OCI-LY1 (cell line): Measurements from ENCODE around the gene HMGCS1.

ENCODE experiments used
- H2AFZ ChIP-seq: fragments of 200-600 bp; sonication (generic), shearing (Covaris generic); 2 replicates; pipeline ENCODE4 v1.6.0; 2014; ENCODE audit warnings: antibody characterized with exemption, mild to moderate bottlenecking, low read length
- H3F3A ChIP-seq: fragments of 200-600 bp; sonication (generic), shearing (Covaris generic); 2 replicates; pipeline ENCODE4 v1.6.0; 2014; ENCODE audit warnings: mild to moderate bottlenecking, antibody characterized with exemption, low read length, moderate library complexity; ENCODE audit not compliant: insufficient read depth
- H3K27ac ChIP-seq: fragments of 200-600 bp; sonication (generic); 2 replicates; pipeline ENCODE4 v1.5.1; 2014; ENCODE audit warnings: low read length, mixed run types, mild to moderate bottlenecking, low read depth; ENCODE audit not compliant: poor library complexity, severe bottlenecking
- H3K27me3 ChIP-seq: fragments of 200-600 bp; sonication (generic); 2 replicates; pipeline ENCODE4 v1.6.0; 2014; ENCODE audit warnings: antibody characterized with exemption, mild to moderate bottlenecking, low read length, moderate library complexity; ENCODE audit not compliant: insufficient read depth
- H3K36me3 ChIP-seq: fragments of 200-600 bp; sonication (generic); 2 replicates; pipeline ENCODE4 v1.6.1; 2014; ENCODE audit warnings: mild to moderate bottlenecking, antibody characterized with exemption, low read length, moderate library complexity, mixed read lengths; ENCODE audit not compliant: insufficient read depth
- H3K4me1 ChIP-seq: fragments of 200-600 bp; sonication (generic); 2 replicates; pipeline ENCODE4 v1.5.1; 2014; ENCODE audit warnings: mild to moderate bottlenecking, low read length, moderate library complexity; ENCODE audit not compliant: insufficient read depth, severe bottlenecking
- H3K4me2 ChIP-seq: fragments of 200-600 bp; sonication (generic), shearing (Covaris generic); 2 replicates; pipeline ENCODE4 v1.6.1; 2014; ENCODE audit warnings: low read length
- H3K4me3 ChIP-seq: fragments of 200-600 bp; sonication (generic); 2 replicates; pipeline ENCODE4 v1.5.1; 2014; ENCODE audit warnings: low read length, low read depth, mild to moderate bottlenecking, mixed read lengths; ENCODE audit not compliant: poor library complexity, severe bottlenecking
- H3K79me2 ChIP-seq: fragments of 200-600 bp; shearing (Covaris generic); 2 replicates; pipeline ENCODE4 v1.6.1; 2016; ENCODE audit warnings: mixed run types, low read length, mixed read lengths; ENCODE audit not compliant: insufficient read depth
- H3K9ac ChIP-seq: fragments of 200-600 bp; sonication (generic), shearing (Covaris generic); 2 replicates; pipeline ENCODE4 v1.6.1; 2014; ENCODE audit warnings: mild to moderate bottlenecking, low read length, mixed read lengths
- H3K9me2 ChIP-seq: fragments of 200-600 bp; sonication (generic), shearing (Covaris generic); 2 replicates; pipeline ENCODE4 v1.6.1; 2014; ENCODE audit warnings: low read depth, mild to moderate bottlenecking, low read length, mixed read lengths
- H3K9me3 ChIP-seq: fragments of 200-600 bp; shearing (Covaris generic); 2 replicates; pipeline ENCODE4 v1.6.1; 2014; ENCODE audit warnings: low read length, mixed read lengths
- H4K20me1 ChIP-seq: fragments of 200-600 bp; sonication (generic), shearing (Covaris generic); 2 replicates; pipeline ENCODE4 v1.6.0; 2016; ENCODE audit warnings: mild to moderate bottlenecking, low read length; ENCODE audit not compliant: insufficient read depth
- EZH2 ChIP-seq: fragments of 200-600 bp; sonication (generic), shearing (Covaris generic); IDR thresholded peaks from 2 replicates; pipeline ENCODE4 v1.8.0; 2017; ENCODE audit warnings: borderline replicate concordance, mixed run types, mild to moderate bottlenecking, antibody characterized with exemption, low read length, moderate library complexity, mixed read lengths
- TF ChIP-seq, protein P1 (sequence below): fragments of 200-600 bp; sonication (generic), shearing (Covaris generic); IDR thresholded peaks from 2 replicates; pipeline ENCODE4 v1.5.1; 2017; ENCODE audit warnings: mild to moderate bottlenecking, antibody characterized with exemption, low read length, moderate library complexity, mixed read lengths

Gene HMGCS1

DNA sequence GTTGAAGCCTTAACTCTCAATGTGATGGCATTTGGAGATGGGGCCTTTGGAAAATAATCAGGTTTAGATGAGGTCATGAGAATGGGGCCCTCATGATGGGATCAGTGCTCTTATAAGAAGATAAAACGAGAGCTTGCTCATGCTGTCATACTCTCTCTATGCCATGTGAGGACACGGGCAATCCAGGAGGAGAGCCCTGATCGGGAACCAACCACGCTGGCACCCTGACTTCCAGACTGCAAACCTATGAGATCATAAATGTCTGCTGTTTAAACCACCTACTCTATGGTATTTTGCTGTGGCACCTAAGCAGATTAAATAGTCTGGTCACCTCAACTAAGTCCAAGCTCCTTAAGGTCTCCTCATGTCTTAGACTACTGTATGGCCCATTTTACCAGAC is 10.0 kb downstream of the HMGCS1 start:
- peaks cover 27% of the 10 kb centered on the region for H3K4me1 ChIP-seq
- H4K20me1 ChIP-seq = 0 out of 2 replicates have a peak, but pooled peaks cover 8% of the 10 kb centered on the region
- peaks cover 82% of the 10 kb centered on the region for H3K79me2 ChIP-seq
- no peak overlapping the region for H3K27ac ChIP-seq
- no peak for TF ChIP-seq EZH2
- TF ChIP-seq, protein P1, sequence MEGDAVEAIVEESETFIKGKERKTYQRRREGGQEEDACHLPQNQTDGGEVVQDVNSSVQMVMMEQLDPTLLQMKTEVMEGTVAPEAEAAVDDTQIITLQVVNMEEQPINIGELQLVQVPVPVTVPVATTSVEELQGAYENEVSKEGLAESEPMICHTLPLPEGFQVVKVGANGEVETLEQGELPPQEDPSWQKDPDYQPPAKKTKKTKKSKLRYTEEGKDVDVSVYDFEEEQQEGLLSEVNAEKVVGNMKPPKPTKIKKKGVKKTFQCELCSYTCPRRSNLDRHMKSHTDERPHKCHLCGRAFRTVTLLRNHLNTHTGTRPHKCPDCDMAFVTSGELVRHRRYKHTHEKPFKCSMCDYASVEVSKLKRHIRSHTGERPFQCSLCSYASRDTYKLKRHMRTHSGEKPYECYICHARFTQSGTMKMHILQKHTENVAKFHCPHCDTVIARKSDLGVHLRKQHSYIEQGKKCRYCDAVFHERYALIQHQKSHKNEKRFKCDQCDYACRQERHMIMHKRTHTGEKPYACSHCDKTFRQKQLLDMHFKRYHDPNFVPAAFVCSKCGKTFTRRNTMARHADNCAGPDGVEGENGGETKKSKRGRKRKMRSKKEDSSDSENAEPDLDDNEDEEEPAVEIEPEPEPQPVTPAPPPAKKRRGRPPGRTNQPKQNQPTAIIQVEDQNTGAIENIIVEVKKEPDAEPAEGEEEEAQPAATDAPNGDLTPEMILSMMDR = no peak
- no peak overlapping the region for H3K4me2 ChIP-seq
- H3K36me3 ChIP-seq = peaks cover 91% of the 10 kb centered on the region
- H3K27me3 ChIP-seq = no peaks in the 10 kb centered on the region
- no peak overlapping the region for H2AFZ ChIP-seq
- H3F3A ChIP-seq = no peaks in the 10 kb centered on the region
- H3K9me3 ChIP-seq = no peaks in the 10 kb centered on the region
- H3K9me2 ChIP-seq = no peaks in the 10 kb centered on the region
- no peak overlapping the region for H3K4me3 ChIP-seq
- no peak overlapping the region for H3K9ac ChIP-seq

DNA sequence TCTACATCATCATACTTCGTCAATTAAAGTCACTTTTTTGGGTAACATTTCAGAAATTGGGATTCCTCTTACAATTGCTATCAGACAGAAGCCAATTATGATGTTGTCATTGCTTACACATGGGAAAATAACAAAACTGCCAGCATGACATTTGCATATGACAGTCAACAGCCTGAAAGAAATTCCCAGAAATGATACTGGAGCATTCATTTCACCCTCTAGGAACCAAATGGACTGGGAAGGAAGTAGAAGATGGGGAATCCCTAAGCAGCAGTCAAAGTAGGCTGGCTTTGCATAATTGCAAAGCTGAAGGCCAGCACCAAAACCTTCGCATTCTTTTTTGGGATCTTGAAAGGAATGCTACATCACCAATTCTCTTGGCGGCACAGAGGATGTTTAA is 10.7 kb downstream of the HMGCS1 start:
- TF ChIP-seq EZH2 = no peak
- TF ChIP-seq, protein P1 = no peak
- no peaks in the 10 kb centered on the region for H3K9me3 ChIP-seq
- no peak overlapping the region for H2AFZ ChIP-seq
- no peaks in the 10 kb centered on the region for H3K9me2 ChIP-seq
- H3K27ac ChIP-seq = no peak overlapping the region
- no peaks in the 10 kb centered on the region for H3K27me3 ChIP-seq
- H3K4me2 ChIP-seq = no peak overlapping the region
- H3K79me2 ChIP-seq = peaks cover 75% of the 10 kb centered on the region
- no peak overlapping the region for H3K9ac ChIP-seq
- H3K4me3 ChIP-seq = no peak overlapping the region
- no peaks in the 10 kb centered on the region for H3F3A ChIP-seq
- 0 out of 2 replicates have a peak, but pooled peaks cover 8% of the 10 kb centered on the region for H4K20me1 ChIP-seq
- H3K36me3 ChIP-seq = peaks cover 91% of the 10 kb centered on the region
- peaks cover 20% of the 10 kb centered on the region for H3K4me1 ChIP-seq

- TF ChIP-seq EZH2 = no peak
- TF ChIP-seq, protein P1 = no peak
- H3K9me3 ChIP-seq = no peaks in the 10 kb centered on the region
- no peaks in the 10 kb centered on the region for H3K27me3 ChIP-seq
- peaks cover 16% of the 10 kb centered on the region for H3K4me1 ChIP-seq
- 0 out of 2 replicates have a peak, but pooled peaks cover 8% of the 10 kb centered on the region for H4K20me1 ChIP-seq
- no peak overlapping the region for H3K4me3 ChIP-seq
- peaks cover 67% of the 10 kb centered on the region for H3K79me2 ChIP-seq
- H3K27ac ChIP-seq = no peak overlapping the region
- no peak overlapping the region for H3K9ac ChIP-seq
- peaks cover 94% of the 10 kb centered on the region for H3K36me3 ChIP-seq
- H3F3A ChIP-seq = no peaks in the 10 kb centered on the region
- no peaks in the 10 kb centered on the region for H3K9me2 ChIP-seq
- H2AFZ ChIP-seq = no peak overlapping the region
- no peak overlapping the region for H3K4me2 ChIP-seq
These were observed 11.5 kb downstream of the HMGCS1 start for GRCh38 chr5:43301653-43302091.
